ENCODE data around the gene RPS3. TPM values are rescaled to one million over a fixed set of nuclear protein-coding genes. Genes with fewer than 3 reads are reported as not detected.

The RPS3 gene
- total RNA-seq, 3 donors from 2014 or later, result 1,024 to 2,406 (median 1,978) TPM

DNA sequence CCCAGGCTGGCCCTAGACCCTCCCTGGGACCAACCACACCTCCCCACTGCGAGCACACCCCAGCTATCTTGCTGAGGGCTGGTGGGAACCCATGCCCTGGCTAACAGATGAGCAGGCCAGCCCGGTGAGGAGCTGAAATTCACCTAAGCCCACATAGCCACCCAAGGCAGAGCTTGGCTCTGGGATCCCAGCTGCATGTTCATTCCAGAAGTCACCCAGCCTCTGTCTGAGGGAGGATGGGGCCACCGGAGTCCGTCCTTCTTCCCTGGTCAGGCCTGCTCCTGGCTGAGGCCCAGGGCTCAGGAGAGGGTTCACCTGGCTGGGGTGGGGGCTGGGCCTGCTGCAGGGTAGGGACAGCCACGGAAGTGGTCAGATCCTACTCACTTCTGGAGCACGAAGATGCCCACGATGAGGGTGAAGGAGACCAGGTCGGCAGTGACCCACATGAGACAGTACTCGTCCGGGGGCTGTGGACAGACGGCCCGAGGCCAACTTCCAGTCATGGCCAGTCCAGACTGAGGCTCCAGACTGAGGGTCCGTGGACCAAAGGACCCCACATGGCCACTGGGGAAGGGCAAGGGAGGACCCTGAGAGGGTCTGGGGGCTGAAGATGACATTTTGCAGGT is 40.3 kb downstream of the RPS3 start:
- no peaks in the 10 kb centered on the region for H3K4me1 ChIP-seq
- no peaks in the 10 kb centered on the region for H3K9me3 ChIP-seq
- H3K36me3 ChIP-seq, result no peaks in the 10 kb centered on the region
- H3K4me3 ChIP-seq, result no peak overlapping the region
- TF ChIP-seq POLR2AphosphoS5 (IDR thresholded peaks at IDR 0.05) (no peak), CTCF (IDR thresholded peaks at IDR 0.05) (no peak), POLR2A (IDR thresholded peaks at IDR 0.05) (no peak)
- intact Hi-C loops (cut with DNase I; ENCODE audit: low total_unique reads), result no loop called here
- no peaks in the 10 kb centered on the region for H3K27me3 ChIP-seq
- H3K27ac ChIP-seq, result no peak overlapping the region
- DNase-seq (ENCODE audit: low spot score in 2 of 2), result no peak

DNA sequence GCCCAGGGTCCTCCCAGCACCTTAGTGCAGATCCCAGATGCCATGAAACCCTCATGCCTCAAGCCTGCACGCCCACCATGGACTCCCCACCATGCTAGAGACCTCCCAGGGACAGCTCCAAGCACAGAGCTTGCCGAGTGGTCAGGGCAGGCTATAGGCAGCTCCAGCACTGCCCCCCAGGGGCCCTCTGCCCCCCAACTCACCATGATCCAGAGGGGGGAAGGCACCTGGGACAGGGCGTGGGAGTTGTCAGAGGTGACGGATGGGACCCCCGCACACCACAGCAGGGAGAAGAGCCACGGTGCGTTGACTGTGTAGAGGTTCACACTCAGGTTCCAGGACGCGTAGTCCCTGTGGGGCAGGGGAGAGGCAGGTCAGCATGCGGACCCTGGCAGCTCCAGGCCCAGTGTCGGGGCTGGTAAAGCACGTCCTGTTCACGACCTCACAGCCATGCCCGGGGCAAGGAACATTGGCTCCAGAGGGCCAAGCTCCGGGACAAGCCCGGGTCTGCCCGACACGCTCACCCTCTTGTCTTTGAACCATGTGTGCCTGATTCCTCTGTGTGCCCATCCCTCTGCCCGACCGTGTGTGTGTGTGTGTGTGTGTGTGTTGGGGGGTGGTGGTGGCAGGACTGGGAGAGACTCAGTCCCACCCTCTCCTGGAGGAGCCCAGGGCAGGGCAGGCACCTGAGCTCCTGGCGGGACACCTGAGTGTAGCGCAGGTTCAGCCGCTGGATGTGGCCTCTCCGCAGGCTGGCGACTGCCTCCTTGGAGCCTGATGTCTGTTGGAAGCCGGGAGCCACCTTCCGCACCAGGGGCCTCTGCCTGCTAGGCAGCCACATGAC is 41.9 kb downstream of the RPS3 start:
- no peak overlapping the region for H3K4me3 ChIP-seq
- TF ChIP-seq POLR2AphosphoS5 (IDR thresholded peaks at IDR 0.05), result no peak
- no peak for TF ChIP-seq POLR2A (IDR thresholded peaks at IDR 0.05)
- no peak for TF ChIP-seq CTCF (IDR thresholded peaks at IDR 0.05)
- H3K27me3 ChIP-seq, result no peaks in the 10 kb centered on the region
- H3K4me1 ChIP-seq, result no peaks in the 10 kb centered on the region
- H3K9me3 ChIP-seq, result no peaks in the 10 kb centered on the region
- H3K36me3 ChIP-seq, result no peaks in the 10 kb centered on the region
- intact Hi-C loops (cut with DNase I; ENCODE audit: low total_unique reads), result no loop called here
- no peak overlapping the region for H3K27ac ChIP-seq
- DNase-seq (ENCODE audit: low spot score in 2 of 2), result no peak

GRCh38 chr11:75441804-75442132 is 42.5 kb downstream of the RPS3 start:
- intact Hi-C loops (cut with DNase I; ENCODE audit: low total_unique reads), result no loop called here
- H3K4me1 ChIP-seq, result no peaks in the 10 kb centered on the region
- no peaks in the 10 kb centered on the region for H3K27me3 ChIP-seq
- no peaks in the 10 kb centered on the region for H3K36me3 ChIP-seq
- no peak overlapping the region for H3K27ac ChIP-seq
- no peaks in the 10 kb centered on the region for H3K9me3 ChIP-seq
- H3K4me3 ChIP-seq, result no peak overlapping the region
- DNase-seq (ENCODE audit: low spot score in 2 of 2), result no peak
- TF ChIP-seq POLR2A (IDR thresholded peaks at IDR 0.05), result no peak
- TF ChIP-seq POLR2AphosphoS5 (IDR thresholded peaks at IDR 0.05), result no peak
- TF ChIP-seq CTCF (IDR thresholded peaks at IDR 0.05), result no peak

GRCh38 chr11:75442161-75442885 is 43.0 kb downstream of the RPS3 start:
- Histone ChIP-seq H3K4me3 (no peak overlapping the region), H3K27ac (no peak overlapping the region), H3K27me3 (no peaks in the 10 kb centered on the region), H3K36me3 (no peaks in the 10 kb centered on the region), H3K4me1 (no peaks in the 10 kb centered on the region), H3K9me3 (no peaks in the 10 kb centered on the region)
- TF ChIP-seq POLR2AphosphoS5 (IDR thresholded peaks at IDR 0.05), result no peak
- TF ChIP-seq CTCF (IDR thresholded peaks at IDR 0.05), result no peak
- no peak for TF ChIP-seq POLR2A (IDR thresholded peaks at IDR 0.05)
- intact Hi-C loops (cut with DNase I; ENCODE audit: low total_unique reads), result no loop called here
- no peak for DNase-seq (ENCODE audit: low spot score in 2 of 2)

DNA sequence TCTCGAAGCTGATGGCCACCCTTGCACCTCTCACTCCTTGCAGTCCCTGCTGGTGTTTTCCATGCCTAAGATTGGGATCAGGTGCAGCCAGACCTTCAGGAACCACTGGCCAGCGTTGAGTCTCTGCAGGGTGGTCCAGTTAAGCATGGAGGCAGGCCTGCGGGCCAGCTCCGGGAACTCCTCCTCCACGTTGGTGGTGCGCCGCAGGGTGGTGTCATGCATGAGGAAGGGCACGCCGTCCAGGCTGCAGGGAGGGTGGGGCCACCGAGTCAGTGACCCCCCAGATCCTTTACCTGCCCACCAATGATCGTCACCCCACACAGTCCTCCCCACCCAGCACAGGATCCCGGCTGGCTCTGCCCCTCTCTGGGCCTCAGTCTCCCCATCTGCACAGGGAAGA is 43.7 kb downstream of the RPS3 start:
- no peak overlapping the region for H3K4me3 ChIP-seq
- H3K36me3 ChIP-seq, result no peaks in the 10 kb centered on the region
- intact Hi-C loops (cut with DNase I; ENCODE audit: low total_unique reads), result no loop called here
- no peak for DNase-seq (ENCODE audit: low spot score in 2 of 2)
- no peaks in the 10 kb centered on the region for H3K4me1 ChIP-seq
- TF ChIP-seq POLR2AphosphoS5 (IDR thresholded peaks at IDR 0.05) (no peak), POLR2A (IDR thresholded peaks at IDR 0.05) (no peak), CTCF (IDR thresholded peaks at IDR 0.05) (no peak)
- no peaks in the 10 kb centered on the region for H3K27me3 ChIP-seq
- H3K9me3 ChIP-seq, result no peaks in the 10 kb centered on the region
- H3K27ac ChIP-seq, result no peak overlapping the region

Data from breast epithelium (tissue), 4 donors.